Measurements from ENCODE around the gene XDH.

XDH gene

GRCh38 chr2:31337860-31338259, 76.7 kb downstream of the XDH start:
- H3K4me1 ChIP-seq (ENCODE audit: insufficient read depth, low read length): no peaks in the 10 kb centered on the region
- H3K9ac ChIP-seq (ENCODE audit: low read depth, low read length): no peak overlapping the region

GRCh38 chr2:31337197-31337596, 77.3 kb downstream of the XDH start:
- H3K9ac ChIP-seq (ENCODE audit: low read depth, low read length): no peak overlapping the region
- no peaks in the 10 kb centered on the region for H3K4me1 ChIP-seq (ENCODE audit: insufficient read depth, low read length)
- no peaks in the 10 kb centered on the region for H3K9me3 ChIP-seq (ENCODE audit: control insufficient read depth, insufficient read depth, low read length)
- H3K36me3 ChIP-seq (ENCODE audit: insufficient read depth, low read length): no peaks in the 10 kb centered on the region; the same call in 1 of the 2 replicates

More at GRCh38 chr2:31337860-31338259, 76.7 kb downstream of the XDH start:
- H3K36me3 ChIP-seq (ENCODE audit: insufficient read depth, low read length): no peaks in the 10 kb centered on the region; the same call in 1 of the 2 replicates
- H3K9me3 ChIP-seq (ENCODE audit: control insufficient read depth, insufficient read depth, low read length): no peaks in the 10 kb centered on the region

- H3K9ac ChIP-seq (ENCODE audit: low read depth, low read length): no peak overlapping the region
- H3K4me1 ChIP-seq (ENCODE audit: insufficient read depth, low read length): no peaks in the 10 kb centered on the region
- no peaks in the 10 kb centered on the region for H3K9me3 ChIP-seq (ENCODE audit: control insufficient read depth, insufficient read depth, low read length)
- H3K36me3 ChIP-seq (ENCODE audit: insufficient read depth, low read length): no peaks in the 10 kb centered on the region; the same call in 1 of the 2 replicates
These were observed 78.5 kb downstream of the XDH start for GRCh38 chr2:31335921-31336585.

GRCh38 chr2:31334311-31335026, 80.1 kb downstream of the XDH start:
- Histone ChIP-seq H3K9me3 (ENCODE audit: control insufficient read depth, insufficient read depth, low read length) (no peaks in the 10 kb centered on the region), H3K4me1 (ENCODE audit: insufficient read depth, low read length) (peaks cover 3% of the 10 kb centered on the region; the same call in 1 of the 2 replicates), H3K9ac (ENCODE audit: low read depth, low read length) (no peak overlapping the region), H3K36me3 (ENCODE audit: insufficient read depth, low read length) (no peaks in the 10 kb centered on the region)

- Histone ChIP-seq H3K36me3 (ENCODE audit: insufficient read depth, low read length) (no peaks in the 10 kb centered on the region), H3K9me3 (ENCODE audit: control insufficient read depth, insufficient read depth, low read length) (no peaks in the 10 kb centered on the region), H3K9ac (ENCODE audit: low read depth, low read length) (no peak overlapping the region), H3K4me1 (ENCODE audit: insufficient read depth, low read length) (peaks cover 7% of the 10 kb centered on the region; the same call in 1 of the 2 replicates)
These were observed 80.9 kb downstream of the XDH start for GRCh38 chr2:31333527-31334183.

GRCh38 chr2:31333046-31333445, 81.5 kb downstream of the XDH start:
- H3K4me1 ChIP-seq (ENCODE audit: insufficient read depth, low read length): peaks cover 7% of the 10 kb centered on the region; the same call in 1 of the 2 replicates
- H3K9me3 ChIP-seq (ENCODE audit: control insufficient read depth, insufficient read depth, low read length): no peaks in the 10 kb centered on the region
- H3K36me3 ChIP-seq (ENCODE audit: insufficient read depth, low read length): no peaks in the 10 kb centered on the region
- H3K9ac ChIP-seq (ENCODE audit: low read depth, low read length): no peak overlapping the region

GRCh38 chr2:31332521-31332920, 82.0 kb downstream of the XDH start:
- Histone ChIP-seq H3K36me3 (ENCODE audit: insufficient read depth, low read length) (no peaks in the 10 kb centered on the region), H3K9ac (ENCODE audit: low read depth, low read length) (no peak overlapping the region), H3K4me1 (ENCODE audit: insufficient read depth, low read length) (peaks cover 7% of the 10 kb centered on the region; the same call in 1 of the 2 replicates), H3K9me3 (ENCODE audit: control insufficient read depth, insufficient read depth, low read length) (no peaks in the 10 kb centered on the region)

GRCh38 chr2:31331156-31331555, 83.4 kb downstream of the XDH start:
- H3K4me1 ChIP-seq (ENCODE audit: insufficient read depth, low read length): peaks cover 7% of the 10 kb centered on the region; the same call in 1 of the 2 replicates
- H3K9ac ChIP-seq (ENCODE audit: low read depth, low read length): no peak overlapping the region
- H3K9me3 ChIP-seq (ENCODE audit: control insufficient read depth, insufficient read depth, low read length): no peaks in the 10 kb centered on the region
- H3K36me3 ChIP-seq (ENCODE audit: insufficient read depth, low read length): no peaks in the 10 kb centered on the region

- Histone ChIP-seq H3K9ac (ENCODE audit: low read depth, low read length) (no peak overlapping the region), H3K4me1 (ENCODE audit: insufficient read depth, low read length) (peaks cover 7% of the 10 kb centered on the region; the same call in 1 of the 2 replicates), H3K9me3 (ENCODE audit: control insufficient read depth, insufficient read depth, low read length) (no peaks in the 10 kb centered on the region), H3K36me3 (ENCODE audit: insufficient read depth, low read length) (no peaks in the 10 kb centered on the region)
These were observed 85.4 kb downstream of the XDH start for GRCh38 chr2:31329081-31329625.

GRCh38 chr2:31328026-31328425, 86.5 kb downstream of the XDH start:
- H3K9me3 ChIP-seq (ENCODE audit: control insufficient read depth, insufficient read depth, low read length): no peaks in the 10 kb centered on the region
- H3K9ac ChIP-seq (ENCODE audit: low read depth, low read length): no peak overlapping the region
- H3K4me1 ChIP-seq (ENCODE audit: insufficient read depth, low read length): peaks cover 7% of the 10 kb centered on the region; the same call in 1 of the 2 replicates
- no peaks in the 10 kb centered on the region for H3K36me3 ChIP-seq (ENCODE audit: insufficient read depth, low read length)

- H3K9ac ChIP-seq (ENCODE audit: low read depth, low read length): no peak overlapping the region
- no peaks in the 10 kb centered on the region for H3K9me3 ChIP-seq (ENCODE audit: control insufficient read depth, insufficient read depth, low read length)
- H3K36me3 ChIP-seq (ENCODE audit: insufficient read depth, low read length): no peaks in the 10 kb centered on the region
- H3K4me1 ChIP-seq (ENCODE audit: insufficient read depth, low read length): peaks cover 7% of the 10 kb centered on the region; the same call in 1 of the 2 replicates
These were observed 87.0 kb downstream of the XDH start for GRCh38 chr2:31327505-31327904.

- Histone ChIP-seq H3K9ac (ENCODE audit: low read depth, low read length) (no peak overlapping the region), H3K4me1 (ENCODE audit: insufficient read depth, low read length) (peaks cover 5% of the 10 kb centered on the region; the same call in 1 of the 2 replicates), H3K9me3 (ENCODE audit: control insufficient read depth, insufficient read depth, low read length) (no peaks in the 10 kb centered on the region), H3K36me3 (ENCODE audit: insufficient read depth, low read length) (no peaks in the 10 kb centered on the region)
These were observed 90.4 kb downstream of the XDH start for GRCh38 chr2:31324016-31324633.

GRCh38 chr2:31322371-31322770, 92.2 kb downstream of the XDH start:
- Histone ChIP-seq H3K9me3 (ENCODE audit: control insufficient read depth, insufficient read depth, low read length) (no peaks in the 10 kb centered on the region), H3K9ac (ENCODE audit: low read depth, low read length) (no peak overlapping the region), H3K4me1 (ENCODE audit: insufficient read depth, low read length) (peaks cover 9% of the 10 kb centered on the region; the same call in 1 of the 2 replicates)

More at GRCh38 chr2:31322371-31322770, 92.2 kb downstream of the XDH start:
- no peaks in the 10 kb centered on the region for H3K36me3 ChIP-seq (ENCODE audit: insufficient read depth, low read length)

All from ES-I3 (cell line).